HG03139 (cell line): ENCODE measurements around the gene ZNF248.
"Not testable (repeated sequence)": the region's sequence is repeated elsewhere in the genome, so short reads cannot be mapped to it uniquely, and the experiment has no call there.

Source experiments
- ATAC-seq: cut with Tn5 transposase; IDR thresholded peaks from one replicate; pipeline ENCODE4 v1.9.1; 2021; ENCODE audit not compliant: unreplicated experiment

ZNF248 gene

DNA sequence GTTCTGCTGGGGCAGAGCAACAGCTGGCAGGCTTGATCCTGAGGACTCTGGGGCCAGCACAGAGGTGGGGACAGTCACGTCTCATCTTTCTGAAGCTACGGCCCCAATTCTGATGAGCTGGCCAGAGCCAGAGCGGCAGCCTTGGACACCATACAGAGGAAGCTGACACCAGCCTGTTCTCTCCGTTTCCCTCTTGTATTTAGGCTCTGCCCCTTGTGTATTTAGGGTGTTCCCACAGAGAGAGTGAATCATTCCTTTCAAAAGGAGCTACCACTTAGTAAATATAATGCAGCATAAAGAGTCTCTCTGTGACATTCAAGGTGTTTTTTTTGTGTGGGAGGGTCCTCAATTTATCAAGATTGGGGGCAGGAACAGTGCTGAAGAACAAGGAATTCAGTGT lies 109.2 kb downstream of the ZNF248 start:
- no peak for ATAC-seq

DNA sequence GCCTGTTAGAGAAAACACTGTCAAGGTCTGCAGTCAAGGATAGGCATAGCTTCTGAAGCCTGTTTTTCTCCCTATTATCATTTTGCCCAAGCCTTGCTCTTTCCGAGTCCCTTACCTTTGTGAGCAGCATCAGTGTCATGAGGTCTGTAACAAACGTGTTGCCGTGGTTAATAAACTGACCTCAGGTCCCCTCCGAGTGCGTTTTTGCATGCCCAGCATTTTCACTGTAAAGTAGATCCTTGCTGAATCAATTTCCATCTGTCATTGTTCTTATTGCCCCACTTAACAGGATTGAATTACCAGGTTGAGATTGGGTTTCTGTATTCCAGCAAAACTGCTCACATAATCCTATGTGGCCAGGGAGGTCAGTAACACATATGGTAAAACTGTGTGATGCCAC lies 110.3 kb downstream of the ZNF248 start:
- ATAC-seq, result no peak

DNA sequence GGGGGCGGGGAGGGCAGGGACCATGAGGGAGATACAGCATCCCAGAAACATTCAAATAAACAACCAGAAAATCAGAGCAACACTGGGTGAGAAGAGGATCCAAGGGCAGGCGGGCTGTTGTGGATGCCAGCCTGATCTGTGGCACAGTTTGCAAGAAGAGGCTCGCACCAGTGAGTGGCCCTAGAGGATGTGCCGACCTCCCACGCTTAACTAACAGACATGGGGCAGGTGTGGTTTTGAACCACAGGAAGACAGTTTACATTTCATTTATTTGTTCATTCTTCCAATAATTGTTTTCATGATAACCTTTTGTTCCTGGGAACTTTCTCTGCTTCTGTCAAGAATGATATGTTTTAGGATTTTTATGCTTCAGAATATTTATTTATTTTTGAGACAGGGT lies 115.6 kb downstream of the ZNF248 start:
- ATAC-seq, result no peak

DNA sequence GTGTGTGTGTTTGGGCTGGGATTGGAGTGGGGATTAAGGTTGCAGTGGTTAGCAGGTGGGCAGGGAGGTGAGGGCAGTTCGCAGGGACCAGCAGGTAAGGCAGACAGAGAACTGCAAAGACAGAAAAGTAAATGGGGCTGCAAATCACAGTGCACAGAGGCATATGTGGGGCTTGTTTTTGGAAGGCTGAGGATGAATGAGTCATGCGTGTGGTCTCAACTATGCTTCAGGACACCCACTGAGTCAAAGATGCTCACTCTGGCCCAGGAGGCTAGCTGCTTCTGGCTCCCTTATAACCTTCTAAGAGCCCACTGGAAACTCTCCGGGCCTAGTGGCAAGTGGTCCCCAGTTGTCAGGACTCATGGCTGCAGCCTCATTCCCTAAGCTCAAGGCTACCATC lies 118.2 kb downstream of the ZNF248 start:
- ATAC-seq, result no peak

DNA sequence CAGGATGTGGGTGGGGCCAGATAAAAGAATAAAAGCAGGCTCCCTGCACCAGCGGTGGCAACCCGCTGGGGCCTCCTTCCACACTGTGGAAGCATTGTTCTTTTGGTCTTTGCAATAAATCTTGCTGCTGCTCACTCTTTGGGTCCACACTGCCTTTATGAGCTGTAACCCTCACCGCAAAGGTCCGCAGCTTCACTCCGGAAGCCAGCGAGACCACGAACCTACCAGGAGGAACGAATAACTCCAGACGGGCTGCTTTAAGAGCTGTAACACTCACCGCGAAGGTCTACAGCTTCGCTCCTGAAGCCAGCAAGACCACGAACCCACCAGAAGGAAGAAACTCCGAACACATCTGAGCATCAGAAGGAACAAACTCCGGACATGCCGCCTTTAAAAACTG lies 119.2 kb downstream of the ZNF248 start:
- not testable (repeated sequence) for ATAC-seq

DNA sequence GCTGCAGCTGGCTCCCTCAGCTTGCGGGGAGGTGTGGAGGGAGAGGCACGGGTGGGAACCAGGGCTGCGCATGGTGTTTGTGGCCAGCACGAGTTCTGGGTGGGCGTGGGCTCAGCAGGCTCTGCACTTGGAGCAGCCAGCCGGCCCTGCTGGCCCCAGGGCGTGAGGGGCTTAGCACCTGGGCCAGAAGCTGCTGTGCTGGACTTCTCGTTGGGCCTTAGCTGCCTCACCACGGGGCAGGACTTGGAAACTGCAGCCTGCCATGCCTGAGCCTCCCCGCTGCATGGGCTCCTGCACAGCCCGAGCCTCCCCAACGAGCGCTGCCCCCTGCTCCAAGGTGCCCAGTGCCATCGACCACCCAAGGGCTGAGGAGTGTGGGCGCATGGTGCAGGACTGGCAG lies 120.1 kb downstream of the ZNF248 start:
- no peak for ATAC-seq

DNA sequence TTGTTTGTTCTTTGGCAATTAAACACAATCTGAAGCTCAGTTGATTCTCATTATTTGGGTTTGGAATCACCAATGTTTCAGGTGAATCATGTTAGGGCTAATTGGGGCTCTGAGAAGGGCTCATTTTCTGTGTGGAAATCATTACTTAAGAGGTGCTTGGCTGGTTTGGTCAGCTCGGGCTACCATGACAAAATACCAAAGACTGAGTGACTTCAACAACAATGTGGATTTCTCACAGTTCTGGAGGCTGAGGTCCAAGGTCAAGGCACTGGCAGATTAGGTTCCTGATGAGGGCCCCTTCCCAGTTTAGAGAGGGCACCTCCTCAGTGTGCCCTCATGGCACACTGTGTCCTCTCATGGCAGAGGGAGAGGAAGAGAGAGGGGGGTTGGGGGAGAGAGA lies 121.3 kb downstream of the ZNF248 start:
- no peak for ATAC-seq

DNA sequence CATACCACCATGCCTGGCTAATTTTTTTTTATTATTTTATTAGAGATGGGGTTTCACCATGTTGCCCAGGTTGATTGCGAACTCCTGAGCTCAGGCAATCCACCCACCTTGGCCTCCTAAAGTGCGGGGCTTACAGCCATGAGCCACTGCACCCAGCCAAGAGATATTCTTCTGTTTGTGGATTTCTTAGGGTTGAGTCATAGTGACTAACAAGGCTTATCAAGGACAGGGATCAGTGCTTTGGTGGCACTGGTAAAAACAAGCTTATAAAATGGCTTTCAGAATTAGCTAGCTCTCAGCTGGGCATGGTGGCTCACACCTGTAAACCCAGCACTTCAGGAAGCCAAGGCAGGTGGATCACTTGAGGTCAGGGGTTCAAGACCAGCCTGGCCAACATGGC lies 122.4 kb downstream of the ZNF248 start:
- ATAC-seq, result no peak
